TTC549 (cell line): Measurements from ENCODE around the gene SPSB3.
"Not testable (repeated sequence)": the region's sequence is repeated elsewhere in the genome, so short reads cannot be mapped to it uniquely, and the experiment has no call there.

Experiments used
- FAIRE-seq: peaks from 2 replicates; lab custom pipeline; 2012; peaks lifted over from hg19 to GRCh38; lab: Jason Lieb, UNC

Gene SPSB3

GRCh38 chr16:1741553-1742165 lies 40.7 kb downstream of the SPSB3 start:
- FAIRE-seq, result no peak

- FAIRE-seq, result no peak
Measured at GRCh38 chr16:1740781-1741490, 41.4 kb downstream of the SPSB3 start.

GRCh38 chr16:1740234-1740633 lies 42.1 kb downstream of the SPSB3 start:
- no peak for FAIRE-seq

- no peak for FAIRE-seq
Measured at GRCh38 chr16:1734816-1735215, 47.6 kb downstream of the SPSB3 start.

GRCh38 chr16:1734123-1734522 lies 48.2 kb downstream of the SPSB3 start:
- FAIRE-seq, result no peak

- not testable (repeated sequence) for FAIRE-seq
Measured at GRCh38 chr16:1732551-1732987, 49.8 kb downstream of the SPSB3 start.

GRCh38 chr16:1732071-1732470 lies 50.3 kb downstream of the SPSB3 start:
- no peak for FAIRE-seq

- FAIRE-seq, result no peak
Measured at GRCh38 chr16:1731603-1732002, 50.8 kb downstream of the SPSB3 start.

GRCh38 chr16:1731073-1731472 lies 51.3 kb downstream of the SPSB3 start:
- no peak for FAIRE-seq

GRCh38 chr16:1729445-1729844 lies 52.9 kb downstream of the SPSB3 start:
- FAIRE-seq, result no peak

GRCh38 chr16:1729026-1729425 lies 53.3 kb downstream of the SPSB3 start:
- FAIRE-seq, result no peak

GRCh38 chr16:1727651-1728624 lies 54.4 kb downstream of the SPSB3 start:
- FAIRE-seq, result no peak
